ENCODE results near the gene MPRIP.

Gene MPRIP

DNA sequence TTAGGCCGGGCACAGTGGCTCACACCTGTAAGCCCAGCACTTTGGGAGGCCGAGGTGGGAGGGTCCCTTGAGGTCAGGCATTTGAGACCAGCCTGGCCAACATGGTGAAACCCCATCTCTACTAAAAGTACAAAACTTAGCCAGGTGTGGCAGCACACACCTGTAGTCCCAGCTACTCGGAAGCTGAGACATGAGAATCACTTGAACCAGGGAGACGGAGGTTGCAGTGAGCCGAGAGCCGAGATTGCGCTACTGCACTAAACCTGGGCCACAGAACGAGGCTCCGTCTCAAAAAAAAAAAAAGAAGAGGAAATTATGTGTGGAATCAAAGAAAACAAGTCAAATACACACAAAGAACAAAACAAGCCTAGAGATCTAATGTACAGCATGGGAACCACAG is 16.1 kb upstream of the MPRIP start:
- Histone ChIP-seq H2BK15ac (replicated peaks; ENCODE audit: low read depth) (no peak overlapping the region), H4K8ac (ENCODE audit: low read depth, low read length) (no peak overlapping the region), H3K27me3 (ENCODE audit: insufficient read depth, low read length, poor library complexity) (no peaks in the 10 kb centered on the region), H3K79me2 (ENCODE audit: control insufficient read depth, insufficient read depth, low read length) (no peaks in the 10 kb centered on the region), H3K23ac (ENCODE audit: low read length) (no peak overlapping the region), H3K4ac (ENCODE audit: low read depth, low read length) (no peak overlapping the region), H2BK120ac (ENCODE audit: low read depth, low read length) (no peak overlapping the region), H2BK5ac (ENCODE audit: low read length) (no peak overlapping the region), H3K4me1 (ENCODE audit: control insufficient read depth, low read depth, low read length) (peaks cover 16% of the 10 kb centered on the region), H3K36me3 (ENCODE audit: control insufficient read depth, insufficient read depth, low read length) (no peaks in the 10 kb centered on the region), H3K56ac (ENCODE audit: low read length) (no peak overlapping the region), H3K79me1 (ENCODE audit: low read length) (no peaks in the 10 kb centered on the region), H3K27ac (ENCODE audit: low read depth, low read length) (no peak overlapping the region), H4K5ac (ENCODE audit: low read length) (no peak overlapping the region), H3K4me2 (ENCODE audit: low read length) (no peak overlapping the region), H3K4me3 (ENCODE audit: low read length) (no peak overlapping the region), H2AK5ac (ENCODE audit: low read length) (no peak overlapping the region), H3K18ac (ENCODE audit: low read length) (no peak overlapping the region), H3K9ac (ENCODE audit: low read length) (no peak overlapping the region)
- DNase-seq, result no peak
- no CpG with 5 or more reads among the region's 9 CpGs for WGBS (ENCODE audit: extremely low coverage, insufficient coverage, low lambda C conversion rate)

DNA sequence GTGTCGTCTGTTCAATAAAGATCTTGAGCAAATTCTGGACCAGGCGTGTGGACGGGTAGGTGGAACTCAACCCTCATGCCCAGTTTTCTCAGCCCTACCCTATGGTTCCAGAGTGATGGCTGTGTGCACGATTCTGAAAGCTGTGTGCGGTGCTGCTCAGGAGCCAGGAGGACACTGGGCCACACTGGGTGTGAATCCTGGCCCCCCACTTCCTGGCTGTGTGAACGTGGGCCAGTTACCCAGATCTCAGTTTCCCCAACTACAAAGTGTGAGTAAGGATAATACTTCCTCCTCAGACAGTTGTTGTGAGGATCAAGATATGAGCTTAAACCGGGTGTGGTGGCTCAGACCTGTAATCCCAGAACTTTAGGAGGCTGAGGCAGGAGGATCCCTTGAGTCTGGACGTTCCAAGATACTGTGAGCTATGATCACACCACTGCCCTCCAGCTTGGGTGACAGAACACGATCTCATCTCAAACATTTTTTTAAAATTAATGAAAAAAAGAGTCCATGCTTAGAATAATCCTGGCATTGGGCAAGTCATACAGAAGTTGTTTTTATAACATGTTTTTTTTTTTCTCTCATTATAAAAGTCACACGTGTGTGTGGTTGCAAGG is 14.7 kb upstream of the MPRIP start:
- no peak overlapping the region for H3K9ac ChIP-seq (ENCODE audit: low read length)
- H3K4ac ChIP-seq (ENCODE audit: low read depth, low read length), result peak overlapping the region; percentile 10
- peaks cover 15% of the 10 kb centered on the region for H3K4me1 ChIP-seq (ENCODE audit: control insufficient read depth, low read depth, low read length)
- no peak overlapping the region for H2BK15ac ChIP-seq (replicated peaks; ENCODE audit: low read depth)
- no peak overlapping the region for H3K56ac ChIP-seq (ENCODE audit: low read length)
- no peak for DNase-seq
- H3K27me3 ChIP-seq (ENCODE audit: insufficient read depth, low read length, poor library complexity), result no peaks in the 10 kb centered on the region
- H3K18ac ChIP-seq (ENCODE audit: low read length), result no peak overlapping the region
- H3K36me3 ChIP-seq (ENCODE audit: control insufficient read depth, insufficient read depth, low read length), result no peaks in the 10 kb centered on the region
- no peaks in the 10 kb centered on the region for H3K79me1 ChIP-seq (ENCODE audit: low read length)
- H3K4me3 ChIP-seq (ENCODE audit: low read length), result no peak overlapping the region
- no peak overlapping the region for H3K23ac ChIP-seq (ENCODE audit: low read length)
- H4K5ac ChIP-seq (ENCODE audit: low read length), result no peak overlapping the region
- no peak overlapping the region for H2BK120ac ChIP-seq (ENCODE audit: low read depth, low read length)
- no peak overlapping the region for H2BK5ac ChIP-seq (ENCODE audit: low read length)
- H3K27ac ChIP-seq (ENCODE audit: low read depth, low read length), result no peak overlapping the region
- no peak overlapping the region for H4K8ac ChIP-seq (ENCODE audit: low read depth, low read length)
- no CpG with 5 or more reads among the region's 10 CpGs for WGBS (ENCODE audit: extremely low coverage, insufficient coverage, low lambda C conversion rate)
- no peak overlapping the region for H2AK5ac ChIP-seq (ENCODE audit: low read length)
- no peaks in the 10 kb centered on the region for H3K79me2 ChIP-seq (ENCODE audit: control insufficient read depth, insufficient read depth, low read length)
- H3K4me2 ChIP-seq (ENCODE audit: low read length), result no peak overlapping the region

DNA sequence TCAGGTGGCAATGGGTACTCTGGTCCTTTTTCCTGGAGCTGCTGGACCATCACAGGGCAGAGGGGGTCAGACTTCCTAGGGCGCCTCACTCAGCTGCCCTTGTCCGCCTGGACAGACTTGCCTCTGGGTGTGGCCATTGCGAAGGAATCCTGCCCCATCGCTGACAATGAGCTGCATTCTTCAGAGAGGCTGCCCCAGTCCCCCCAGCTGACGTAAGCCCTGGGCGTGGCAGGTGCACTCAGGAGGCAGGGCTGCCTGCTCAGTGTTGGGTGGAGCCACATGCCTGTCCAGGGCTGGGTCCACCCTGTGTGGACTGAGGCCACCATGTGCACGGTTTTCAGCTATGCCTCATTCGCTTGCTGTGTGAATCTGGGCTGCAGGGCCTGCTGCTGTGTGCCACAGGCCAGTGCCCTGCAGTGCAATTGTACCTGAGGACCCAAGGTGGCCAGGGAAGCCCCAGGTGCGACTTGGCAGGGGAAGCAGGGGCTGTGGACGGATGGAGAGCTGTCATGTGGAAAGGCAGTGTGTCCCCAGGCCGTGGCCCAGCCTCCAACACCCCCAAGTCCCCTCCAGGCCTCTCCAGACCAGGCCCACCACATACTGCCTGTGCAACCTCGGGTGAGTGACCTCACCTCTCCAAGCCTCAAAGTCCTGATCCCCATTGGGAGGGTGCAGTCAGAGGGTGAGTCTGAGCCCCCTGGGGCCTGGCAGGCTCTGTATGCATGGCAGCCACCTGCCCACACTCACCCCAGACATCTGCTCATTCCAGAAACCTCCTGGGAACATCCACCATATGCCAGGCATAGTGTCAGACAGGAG is 14.0 kb upstream of the MPRIP start:
- Histone ChIP-seq H3K9ac (ENCODE audit: low read length) (peak overlapping the region; percentile 17), H3K36me3 (ENCODE audit: control insufficient read depth, insufficient read depth, low read length) (no peaks in the 10 kb centered on the region), H3K56ac (ENCODE audit: low read length) (peak overlapping the region; percentile 75), H2AK5ac (ENCODE audit: low read length) (no peak overlapping the region), H2BK120ac (ENCODE audit: low read depth, low read length) (no peak overlapping the region), H3K79me1 (ENCODE audit: low read length) (no peaks in the 10 kb centered on the region), H4K5ac (ENCODE audit: low read length) (no peak overlapping the region), H3K27ac (ENCODE audit: low read depth, low read length) (peak overlapping the region; percentile 14), H3K23ac (ENCODE audit: low read length) (no peak overlapping the region), H3K4ac (ENCODE audit: low read depth, low read length) (peak overlapping the region; percentile 0), H4K8ac (ENCODE audit: low read depth, low read length) (no peak overlapping the region), H2BK15ac (replicated peaks; ENCODE audit: low read depth) (no peak overlapping the region), H3K27me3 (ENCODE audit: insufficient read depth, low read length, poor library complexity) (no peaks in the 10 kb centered on the region), H3K79me2 (ENCODE audit: control insufficient read depth, insufficient read depth, low read length) (no peaks in the 10 kb centered on the region), H3K4me1 (ENCODE audit: control insufficient read depth, low read depth, low read length) (peaks cover 15% of the 10 kb centered on the region), H3K4me2 (ENCODE audit: low read length) (no peak overlapping the region), H3K4me3 (ENCODE audit: low read length) (no peak overlapping the region), H3K18ac (ENCODE audit: low read length) (no peak overlapping the region), H2BK5ac (ENCODE audit: low read length) (peak overlapping the region; percentile 55)
- DNase-seq, result peak; percentile 93
- no CpG with 5 or more reads among the region's 12 CpGs for WGBS (ENCODE audit: extremely low coverage, insufficient coverage, low lambda C conversion rate)

DNA sequence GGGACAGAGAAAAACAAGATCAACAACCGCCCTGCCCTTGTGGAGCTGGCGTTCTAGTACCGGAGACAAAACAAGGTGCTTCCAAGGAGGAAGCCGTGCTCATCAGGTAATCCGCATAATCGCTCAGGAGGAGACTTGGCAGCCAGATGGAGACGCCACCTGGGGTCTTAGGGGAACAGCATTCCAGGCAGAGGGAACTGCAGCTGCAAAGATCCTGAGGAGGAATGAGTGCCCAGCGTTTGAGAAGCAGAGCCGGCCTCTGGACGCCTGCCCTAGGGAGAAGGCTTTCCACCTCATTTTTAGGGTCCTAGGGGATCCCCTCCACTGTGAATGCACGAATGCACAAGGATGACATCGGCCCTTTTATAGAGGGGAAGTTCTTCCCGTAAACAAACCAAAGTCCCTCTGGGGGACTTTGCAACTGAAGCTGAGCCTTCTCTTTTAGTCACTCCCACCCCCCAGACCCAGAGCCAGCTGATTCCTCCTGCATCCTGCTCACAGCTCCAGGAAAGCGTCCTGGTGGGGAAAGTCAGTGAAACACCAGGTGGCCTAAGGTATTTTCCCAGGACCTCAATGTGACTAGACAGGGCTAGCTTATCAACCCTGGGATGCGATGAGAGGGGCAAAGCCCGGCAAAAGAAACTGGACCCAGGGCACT is 13.2 kb upstream of the MPRIP start:
- H3K18ac ChIP-seq (ENCODE audit: low read length), result peak overlapping the region; percentile 1
- peak; percentile 84 for DNase-seq
- H3K27me3 ChIP-seq (ENCODE audit: insufficient read depth, low read length, poor library complexity), result no peaks in the 10 kb centered on the region
- H3K79me1 ChIP-seq (ENCODE audit: low read length), result no peaks in the 10 kb centered on the region
- no peak overlapping the region for H2BK120ac ChIP-seq (ENCODE audit: low read depth, low read length)
- H3K27ac ChIP-seq (ENCODE audit: low read depth, low read length), result peak overlapping the region; percentile 75
- H4K8ac ChIP-seq (ENCODE audit: low read depth, low read length), result no peak overlapping the region
- no peak overlapping the region for H3K4me2 ChIP-seq (ENCODE audit: low read length)
- no peaks in the 10 kb centered on the region for H3K79me2 ChIP-seq (ENCODE audit: control insufficient read depth, insufficient read depth, low read length)
- peaks cover 15% of the 10 kb centered on the region for H3K4me1 ChIP-seq (ENCODE audit: control insufficient read depth, low read depth, low read length)
- H3K36me3 ChIP-seq (ENCODE audit: control insufficient read depth, insufficient read depth, low read length), result no peaks in the 10 kb centered on the region
- peak overlapping the region; percentile 58 for H3K4ac ChIP-seq (ENCODE audit: low read depth, low read length)
- H2BK15ac ChIP-seq (replicated peaks; ENCODE audit: low read depth), result no peak overlapping the region
- H2BK5ac ChIP-seq (ENCODE audit: low read length), result no peak overlapping the region
- H3K23ac ChIP-seq (ENCODE audit: low read length), result no peak overlapping the region
- peak overlapping the region; percentile 18 for H4K5ac ChIP-seq (ENCODE audit: low read length)
- no peak overlapping the region for H3K4me3 ChIP-seq (ENCODE audit: low read length)
- no peak overlapping the region for H2AK5ac ChIP-seq (ENCODE audit: low read length)
- WGBS (ENCODE audit: extremely low coverage, insufficient coverage, low lambda C conversion rate), result no CpG with 5 or more reads among the region's 16 CpGs
- peak overlapping the region; percentile 18 for H3K56ac ChIP-seq (ENCODE audit: low read length)
- no peak overlapping the region for H3K9ac ChIP-seq (ENCODE audit: low read length)

DNA sequence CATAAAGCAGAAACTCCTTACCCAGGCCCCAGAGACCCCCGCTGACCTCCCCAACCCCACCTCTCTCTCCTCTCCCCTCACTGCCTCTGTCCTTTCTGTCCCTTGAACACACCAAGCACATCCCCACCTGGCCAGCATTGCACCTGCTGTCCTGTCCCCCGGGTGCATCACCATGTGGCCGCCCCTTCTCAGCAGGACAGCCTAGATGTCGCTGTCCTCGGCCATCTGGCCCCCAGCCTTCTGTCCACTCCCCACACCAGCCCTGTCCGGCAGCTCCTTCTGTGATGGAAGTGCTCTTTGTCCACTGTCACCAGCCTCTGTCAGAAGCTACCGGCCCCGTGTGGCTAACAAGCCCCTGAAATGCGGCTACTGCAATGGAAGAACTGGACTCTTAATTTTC is 12.3 kb upstream of the MPRIP start:
- Histone ChIP-seq H3K23ac (ENCODE audit: low read length) (no peak overlapping the region), H3K79me2 (ENCODE audit: control insufficient read depth, insufficient read depth, low read length) (no peaks in the 10 kb centered on the region), H3K4me1 (ENCODE audit: control insufficient read depth, low read depth, low read length) (peaks cover 15% of the 10 kb centered on the region), H3K4ac (ENCODE audit: low read depth, low read length) (peak overlapping the region; percentile 58), H4K8ac (ENCODE audit: low read depth, low read length) (no peak overlapping the region), H3K9ac (ENCODE audit: low read length) (no peak overlapping the region), H3K27me3 (ENCODE audit: insufficient read depth, low read length, poor library complexity) (no peaks in the 10 kb centered on the region), H3K4me2 (ENCODE audit: low read length) (no peak overlapping the region), H3K4me3 (ENCODE audit: low read length) (no peak overlapping the region), H3K27ac (ENCODE audit: low read depth, low read length) (no peak overlapping the region), H2BK5ac (ENCODE audit: low read length) (no peak overlapping the region), H3K36me3 (ENCODE audit: control insufficient read depth, insufficient read depth, low read length) (no peaks in the 10 kb centered on the region), H2BK15ac (replicated peaks; ENCODE audit: low read depth) (no peak overlapping the region), H3K56ac (ENCODE audit: low read length) (peak overlapping the region; percentile 18), H2BK120ac (ENCODE audit: low read depth, low read length) (peak overlapping the region; percentile 3), H4K5ac (ENCODE audit: low read length) (no peak overlapping the region), H3K79me1 (ENCODE audit: low read length) (no peaks in the 10 kb centered on the region), H3K18ac (ENCODE audit: low read length) (peak overlapping the region; percentile 1), H2AK5ac (ENCODE audit: low read length) (no peak overlapping the region)
- WGBS (ENCODE audit: extremely low coverage, insufficient coverage, low lambda C conversion rate), result no CpG with 5 or more reads among the region's 9 CpGs
- DNase-seq, result no peak
